NCI-H524 (cell line): ENCODE results near the gene GPNMB.
A peak's percentile ranks its signal among the peaks of the same experiment; 100 is the strongest.

Experiments
- DNase-seq, 2 experiments: peaks; one replicate each; lab custom pipeline; 2025; lab: John Stamatoyannopoulos, UW

GPNMB gene

DNA sequence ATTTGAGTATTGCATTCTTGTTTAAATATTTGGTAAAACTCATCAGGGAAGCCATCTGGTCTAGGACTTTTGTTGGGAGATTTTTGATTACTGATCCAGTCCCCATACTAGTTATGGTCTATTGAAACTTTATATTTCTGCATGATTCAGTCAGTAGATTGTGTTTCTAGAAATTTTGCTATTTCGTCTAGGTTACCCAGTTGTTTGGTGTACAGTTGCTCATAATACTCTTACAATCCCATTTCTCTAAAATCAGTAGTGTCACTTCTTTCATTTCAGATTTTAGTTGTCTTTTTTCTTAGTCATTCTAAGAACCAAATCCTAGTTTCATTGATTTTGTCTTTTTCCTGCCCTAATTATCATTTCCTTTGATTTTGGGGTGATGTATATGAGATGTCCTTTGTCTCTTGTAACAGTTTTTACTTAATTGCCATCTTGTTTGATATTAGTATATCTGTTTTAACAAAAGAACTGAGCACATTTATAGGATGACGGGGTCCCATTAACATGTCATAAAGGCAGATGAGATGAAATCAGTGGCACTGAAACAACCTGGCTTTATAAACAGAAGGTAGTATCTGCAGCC lies 60.5 kb downstream of the GPNMB start:
- no peak for DNase-seq

DNA sequence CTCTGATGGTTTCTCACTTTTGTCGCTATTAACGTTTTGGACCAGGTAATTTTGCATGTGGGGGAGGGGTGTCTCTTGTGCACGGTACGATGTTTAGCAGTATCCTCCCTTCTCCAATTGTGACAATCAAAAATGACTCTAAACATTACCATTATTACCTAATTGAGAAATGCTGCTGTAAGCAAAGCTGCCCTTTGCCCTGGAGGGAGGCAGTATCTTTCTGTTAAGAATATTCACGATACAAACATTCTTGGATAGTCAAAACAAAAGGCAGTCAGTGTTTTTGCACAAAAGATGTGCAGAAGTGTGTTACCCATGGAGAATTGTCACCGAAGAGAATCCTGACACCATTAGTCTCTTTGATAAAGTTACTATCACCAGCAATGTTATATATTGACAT lies 62.2 kb downstream of the GPNMB start:
- no peak for DNase-seq

DNA sequence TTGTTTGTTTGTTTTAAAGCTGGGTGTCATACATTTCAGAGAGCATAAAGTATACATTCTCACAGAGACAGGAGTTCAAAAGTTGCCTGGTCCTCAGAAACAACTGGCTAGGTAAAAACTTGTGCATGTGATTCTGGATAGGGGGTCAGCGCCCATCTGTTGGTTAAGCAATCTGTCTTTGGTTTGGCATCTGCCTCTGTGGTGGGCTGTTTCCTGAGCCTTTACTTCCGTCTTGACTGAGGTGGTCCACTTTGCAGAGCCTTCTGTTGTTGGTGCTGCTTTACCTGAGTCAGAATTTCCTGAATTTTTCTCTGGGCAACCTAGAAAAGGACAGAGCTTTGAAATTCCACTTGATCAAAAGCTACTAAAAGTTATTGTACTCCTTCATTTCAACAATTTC lies 65.6 kb downstream of the GPNMB start:
- DNase-seq, result peak in 1 of 2 experiments; percentile 8

DNA sequence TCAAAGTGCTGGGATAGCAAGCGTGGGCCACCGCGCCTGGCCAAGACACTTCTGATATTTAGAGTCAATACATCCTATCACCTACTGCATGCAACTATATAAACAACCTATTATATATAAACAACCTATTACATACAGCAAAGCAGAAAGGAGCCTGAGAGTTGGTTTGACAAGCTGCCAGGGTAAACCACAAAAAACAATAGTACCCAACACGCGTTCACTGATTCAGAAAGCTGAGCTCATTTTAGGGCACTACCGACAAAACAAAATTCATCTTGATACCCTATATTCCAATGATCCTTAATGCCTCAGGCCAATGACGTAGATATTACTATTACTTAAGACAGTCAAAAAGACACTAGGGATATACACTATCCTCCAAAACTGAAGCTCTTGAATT lies 68.8 kb downstream of the GPNMB start:
- no peak for DNase-seq
